Stimulated activated naive CD8-positive, alpha-beta T cell treated with anti-CD3 and anti-CD28 coated beads, Interleukin-15, Interleukin-2, amounts not matched to agents 100 ng/mL and 50 ng/mL, for 24 hours (primary cell): ENCODE results near the gene ZNF124.
"Not testable (repeated sequence)": the region's sequence is repeated elsewhere in the genome, so short reads cannot be mapped to it uniquely, and the experiment has no call there.

Experiments used
- H3K27ac Mint-ChIP-seq: one replicate; pipeline ENCODE4 v1.8.0; 2021; ENCODE audit warnings: mild to moderate bottlenecking, mixed read lengths
- H3K27me3 Mint-ChIP-seq: one replicate; pipeline ENCODE4 v1.8.0; 2021; ENCODE audit warnings: mixed read lengths
- H3K36me3 Mint-ChIP-seq: one replicate; pipeline ENCODE4 v1.8.0; 2021; ENCODE audit warnings: low read depth, mixed read lengths
- H3K4me1 Mint-ChIP-seq: one replicate; pipeline ENCODE4 v1.8.0; 2021; ENCODE audit warnings: low read depth, mixed read lengths
- H3K4me3 Mint-ChIP-seq: one replicate; pipeline ENCODE4 v1.8.0; 2021; ENCODE audit warnings: mild to moderate bottlenecking, mixed read lengths
- H3K9me3 Mint-ChIP-seq: one replicate; pipeline ENCODE4 v1.8.0; 2021; ENCODE audit warnings: mixed read lengths

The ZNF124 gene

DNA sequence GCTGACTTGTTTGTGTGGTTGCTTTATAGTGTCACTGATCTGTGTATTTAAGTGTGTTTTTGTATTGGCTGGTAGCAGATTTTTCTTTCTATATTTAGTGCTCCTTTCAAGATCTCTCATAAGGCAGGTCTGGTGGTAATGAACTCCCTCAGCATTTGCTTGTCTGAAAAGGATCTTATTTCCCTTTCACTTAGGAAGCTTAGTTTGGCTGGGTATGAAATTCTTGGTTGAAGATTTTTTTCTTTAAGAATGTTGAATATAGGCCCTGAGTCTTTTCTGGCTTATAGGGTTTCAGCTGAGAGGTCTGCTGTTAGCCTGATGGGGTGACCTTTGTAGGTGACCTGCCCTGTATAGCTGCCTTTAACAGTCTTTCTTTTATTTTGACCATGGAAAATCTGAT, 32.3 kb downstream of the ZNF124 start:
- Mint-ChIP-seq H3K9me3 (peaks cover 70% of the 10 kb centered on the region), H3K36me3 (peaks cover 78% of the 10 kb centered on the region)
- not testable (repeated sequence) for H3K27me3 Mint-ChIP-seq, H3K4me1 Mint-ChIP-seq, H3K27ac Mint-ChIP-seq, H3K4me3 Mint-ChIP-seq

DNA sequence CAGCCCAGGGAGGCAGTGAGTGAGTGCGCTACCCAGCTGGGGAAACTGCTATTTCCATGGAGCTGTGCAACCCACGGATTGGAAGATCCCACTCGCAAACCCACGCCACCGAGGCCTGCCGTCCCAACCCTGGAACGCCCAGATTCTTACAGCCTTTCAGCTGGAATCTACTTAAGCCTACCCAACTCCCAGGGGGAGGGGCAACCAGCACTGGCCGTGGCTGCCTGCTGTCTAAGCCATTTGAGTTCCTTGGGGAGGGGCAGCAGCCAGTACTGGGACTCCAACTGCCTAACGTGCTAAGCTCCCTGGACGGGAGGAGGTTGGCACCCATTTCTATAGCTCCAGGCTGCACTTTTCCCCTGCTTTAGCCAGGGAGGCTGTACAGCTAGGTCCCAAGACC, 40.6 kb downstream of the ZNF124 start:
- Mint-ChIP-seq H3K36me3 (peaks cover 62% of the 10 kb centered on the region), H3K27ac (no peak overlapping the region), H3K4me1 (peaks cover 8% of the 10 kb centered on the region), H3K9me3 (peaks cover 44% of the 10 kb centered on the region), H3K4me3 (no peak overlapping the region), H3K27me3 (no peaks in the 10 kb centered on the region)

DNA sequence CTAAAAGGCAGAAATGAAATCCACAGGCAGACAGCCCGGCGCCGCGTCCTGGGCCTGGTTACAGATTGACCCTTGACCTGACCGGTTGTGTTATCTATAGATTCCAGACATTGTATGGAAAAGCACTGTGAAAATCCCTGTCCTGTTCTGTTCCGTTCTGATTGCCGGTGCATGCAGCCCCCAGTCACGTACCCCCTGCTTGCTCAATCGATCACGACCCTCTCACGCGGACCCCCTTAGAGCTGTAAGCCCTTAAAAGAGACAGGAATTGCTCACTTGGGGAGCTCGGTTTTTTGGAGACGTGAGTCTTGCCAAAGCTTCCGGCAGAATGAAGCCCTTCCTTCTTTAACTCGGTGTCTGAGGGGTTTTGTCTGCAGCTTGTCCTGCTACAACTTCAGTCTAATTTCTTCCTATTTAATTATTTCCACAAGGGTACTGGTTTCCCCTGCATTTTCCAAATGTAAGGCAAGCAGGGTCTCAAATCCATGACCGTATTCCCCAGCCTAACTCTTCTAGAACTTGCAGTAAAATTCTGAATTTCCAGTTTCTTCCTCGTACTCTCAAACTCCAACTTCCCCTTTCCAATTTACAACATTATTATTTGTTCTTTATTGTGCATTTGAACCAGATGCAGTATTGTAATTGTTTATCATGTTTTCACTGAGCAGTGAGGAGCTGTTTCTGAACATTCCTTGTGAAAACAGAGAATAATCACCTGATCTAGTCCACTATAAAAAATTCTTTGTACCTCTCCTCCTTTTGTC, 44.1 kb downstream of the ZNF124 start:
- H3K4me3 Mint-ChIP-seq, result peak overlapping the region; percentile 88
- H3K27me3 Mint-ChIP-seq, H3K4me1 Mint-ChIP-seq: not testable (repeated sequence)
- peaks cover 31% of the 10 kb centered on the region for H3K36me3 Mint-ChIP-seq
- peak overlapping the region; percentile 73 for H3K27ac Mint-ChIP-seq
- H3K9me3 Mint-ChIP-seq, result peaks cover 17% of the 10 kb centered on the region

DNA sequence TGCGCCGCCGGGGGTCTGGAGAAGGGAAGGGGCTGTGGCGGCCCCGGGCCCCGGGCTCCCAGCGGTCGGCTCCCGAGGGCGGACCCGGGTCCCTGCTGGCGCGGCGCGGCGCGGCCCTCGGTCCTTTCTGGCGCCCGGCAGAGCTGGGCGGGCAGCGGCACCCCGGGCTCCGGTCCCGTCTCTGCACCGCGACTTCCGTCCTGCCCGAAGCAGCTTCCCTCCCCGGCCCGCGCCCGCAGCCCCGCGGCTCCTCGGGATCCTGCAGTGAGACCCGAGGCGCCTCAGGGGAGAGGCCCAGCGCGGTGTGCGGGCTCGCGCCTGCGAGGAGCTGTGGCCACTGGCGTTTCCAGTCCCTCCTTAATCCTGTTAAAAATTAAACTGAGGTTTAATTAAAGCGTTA, 45.2 kb downstream of the ZNF124 start:
- Mint-ChIP-seq H3K9me3 (peaks cover 16% of the 10 kb centered on the region), H3K36me3 (peaks cover 21% of the 10 kb centered on the region)
- not testable (repeated sequence) for H3K4me3 Mint-ChIP-seq, H3K27ac Mint-ChIP-seq, H3K4me1 Mint-ChIP-seq, H3K27me3 Mint-ChIP-seq

DNA sequence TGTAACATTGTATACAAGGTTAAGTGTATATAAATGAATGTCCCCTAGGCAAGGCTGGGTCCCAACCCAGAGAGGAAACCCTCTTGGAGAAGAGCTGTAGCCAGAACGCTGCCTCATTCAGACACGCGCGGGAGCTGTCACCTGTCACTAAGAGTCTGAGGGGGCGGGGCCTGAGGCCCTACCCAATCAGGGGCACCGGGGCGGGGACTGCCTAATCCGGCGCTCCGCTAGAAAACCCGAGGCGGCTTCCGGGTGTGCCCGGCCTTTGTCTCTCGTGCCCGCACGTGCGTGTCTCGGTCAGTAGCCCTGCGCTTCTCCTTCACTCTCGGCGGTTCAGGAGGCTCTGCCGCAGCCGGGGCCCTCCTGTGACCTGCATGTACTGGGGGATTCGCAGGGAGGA, 45.7 kb downstream of the ZNF124 start:
- not testable (repeated sequence) for H3K4me1 Mint-ChIP-seq, H3K27ac Mint-ChIP-seq, H3K4me3 Mint-ChIP-seq, H3K27me3 Mint-ChIP-seq
- Mint-ChIP-seq H3K9me3 (peaks cover 16% of the 10 kb centered on the region), H3K36me3 (peaks cover 21% of the 10 kb centered on the region)

DNA sequence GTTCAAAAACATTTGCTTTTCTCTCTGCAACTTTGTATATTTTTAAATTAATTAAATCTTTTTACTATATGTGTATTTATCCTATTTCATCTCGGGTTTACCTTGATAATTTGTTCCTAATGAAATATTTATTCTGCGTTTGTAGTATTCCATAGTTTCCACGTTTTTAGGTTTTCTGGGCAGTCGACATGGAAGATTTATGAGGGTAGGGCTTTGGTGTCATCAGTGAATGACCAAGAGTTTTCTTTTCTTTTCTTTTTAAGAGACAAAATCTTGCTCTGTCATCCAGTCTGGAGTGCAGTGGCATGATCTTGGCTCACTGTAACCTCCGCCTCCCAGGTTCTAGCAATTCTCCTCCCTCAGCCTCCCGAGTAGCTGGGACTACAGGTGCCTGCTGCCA, 50.4 kb downstream of the ZNF124 start:
- no peak overlapping the region for H3K27ac Mint-ChIP-seq

DNA sequence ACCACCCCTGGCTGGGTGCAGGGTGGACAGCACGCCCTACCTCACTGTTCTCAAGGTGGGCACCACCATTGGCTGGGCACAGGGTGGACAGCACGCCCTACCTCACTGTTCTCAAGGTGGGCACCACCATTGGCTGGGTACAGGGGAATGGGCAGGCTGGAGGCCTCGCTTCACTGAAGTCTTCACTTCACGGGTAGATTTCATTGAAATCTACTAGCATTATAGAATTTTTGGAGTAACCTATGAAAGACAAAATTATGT, 51.5 kb downstream of the ZNF124 start:
- peaks cover 10% of the 10 kb centered on the region for H3K9me3 Mint-ChIP-seq
- not testable (repeated sequence) for H3K4me1 Mint-ChIP-seq, H3K27ac Mint-ChIP-seq, H3K4me3 Mint-ChIP-seq, H3K36me3 Mint-ChIP-seq, H3K27me3 Mint-ChIP-seq

More for the DNA sequence above, 50.4 kb downstream of the ZNF124 start:
- Mint-ChIP-seq H3K36me3 (no peaks in the 10 kb centered on the region), H3K4me3 (no peak overlapping the region), H3K4me1 (no peaks in the 10 kb centered on the region), H3K9me3 (peaks cover 10% of the 10 kb centered on the region), H3K27me3 (peaks cover 4% of the 10 kb centered on the region)

DNA sequence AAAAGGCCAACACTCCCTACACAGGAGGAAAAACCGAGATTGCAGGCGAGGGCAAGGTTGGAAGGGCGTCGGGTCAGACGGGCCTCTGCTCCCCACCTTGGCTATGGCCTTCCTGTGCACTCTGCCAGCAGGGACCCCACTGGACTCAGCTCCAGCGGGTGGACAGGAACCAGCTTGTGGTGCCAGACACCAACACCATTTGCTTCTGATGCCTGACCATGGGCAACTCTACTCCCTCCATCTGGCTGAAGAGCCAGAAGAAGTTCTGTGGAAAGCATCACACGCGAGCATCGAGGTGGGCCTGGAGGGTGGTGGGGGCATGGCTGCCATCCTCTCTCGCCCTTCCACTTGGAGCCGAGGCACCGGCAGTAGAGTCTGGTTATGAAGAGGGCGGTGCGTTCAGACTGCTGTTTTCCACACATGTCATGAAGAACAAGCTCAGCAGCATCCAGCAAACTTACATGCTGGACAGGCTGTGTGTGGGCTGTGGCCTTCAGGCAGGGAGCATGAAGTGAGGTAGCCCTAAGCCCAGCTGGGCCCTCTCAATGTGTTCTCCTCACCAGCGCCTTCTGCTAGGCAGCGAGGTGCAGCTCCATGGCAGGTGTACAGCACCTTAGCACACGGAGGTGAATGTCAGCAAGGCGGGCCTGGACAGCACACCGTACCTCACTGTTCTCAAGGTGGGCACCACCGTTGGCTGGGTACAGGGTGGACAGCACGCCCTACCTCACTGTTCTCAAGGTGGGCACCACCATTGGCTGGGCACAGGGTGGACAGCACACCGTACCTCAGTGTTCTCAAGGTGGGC, 52.0 kb downstream of the ZNF124 start:
- Mint-ChIP-seq H3K27ac (no peak overlapping the region), H3K27me3 (peaks cover 4% of the 10 kb centered on the region), H3K36me3 (no peaks in the 10 kb centered on the region), H3K9me3 (peaks cover 10% of the 10 kb centered on the region), H3K4me1 (no peaks in the 10 kb centered on the region), H3K4me3 (no peak overlapping the region)

DNA sequence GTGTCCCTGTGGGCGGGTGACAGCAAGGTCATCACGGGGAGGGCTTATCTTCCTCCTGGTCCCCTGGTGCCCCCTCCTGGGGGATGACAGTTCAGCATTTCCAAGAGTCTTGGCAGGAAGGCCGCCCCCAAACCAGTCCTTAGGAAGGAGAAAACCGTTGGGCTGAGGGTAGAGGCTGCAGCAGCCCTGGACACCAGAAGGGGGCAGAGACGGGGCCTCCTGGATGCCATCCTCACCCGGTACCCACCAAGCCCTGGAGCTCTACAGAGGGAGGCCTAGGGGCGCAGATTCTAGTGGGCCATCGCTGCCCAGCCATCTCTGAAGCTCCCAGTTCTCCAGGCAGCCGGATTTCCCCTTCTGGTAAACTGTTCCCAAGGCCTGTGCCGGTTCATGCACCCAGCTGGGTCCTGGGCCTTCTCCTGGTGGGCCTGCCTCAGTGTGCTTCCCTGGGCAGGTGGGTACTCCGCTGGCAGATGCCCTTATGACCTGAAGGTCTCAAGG, 52.8 kb downstream of the ZNF124 start:
- Mint-ChIP-seq H3K9me3 (peaks cover 10% of the 10 kb centered on the region), H3K4me1 (no peaks in the 10 kb centered on the region), H3K4me3 (no peak overlapping the region), H3K36me3 (no peaks in the 10 kb centered on the region), H3K27ac (no peak overlapping the region), H3K27me3 (peaks cover 4% of the 10 kb centered on the region)

DNA sequence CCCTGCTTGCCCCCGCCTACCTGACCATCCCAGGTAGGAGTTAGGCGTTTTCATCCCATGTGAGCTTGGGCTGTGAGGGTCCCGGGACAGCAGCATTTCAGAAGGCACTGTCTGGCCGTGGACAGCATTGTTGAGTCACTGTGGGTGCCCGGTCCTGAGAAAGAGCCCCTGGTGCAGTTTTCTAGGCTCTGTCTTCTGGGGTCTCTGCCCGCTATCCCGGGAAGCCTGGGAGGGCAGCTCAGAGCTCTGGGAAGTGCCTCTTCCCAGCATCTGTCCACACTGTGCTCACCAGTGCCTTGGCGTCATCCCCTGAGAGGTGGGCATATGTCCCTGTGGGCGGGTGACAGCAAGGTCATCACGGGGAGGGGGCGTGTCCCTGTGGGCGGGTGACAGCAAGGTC, 56.3 kb downstream of the ZNF124 start:
- Mint-ChIP-seq H3K4me3 (no peak overlapping the region), H3K4me1 (peaks cover 5% of the 10 kb centered on the region), H3K9me3 (no peaks in the 10 kb centered on the region), H3K27me3 (peaks cover 17% of the 10 kb centered on the region), H3K27ac (no peak overlapping the region), H3K36me3 (peaks cover 4% of the 10 kb centered on the region)

DNA sequence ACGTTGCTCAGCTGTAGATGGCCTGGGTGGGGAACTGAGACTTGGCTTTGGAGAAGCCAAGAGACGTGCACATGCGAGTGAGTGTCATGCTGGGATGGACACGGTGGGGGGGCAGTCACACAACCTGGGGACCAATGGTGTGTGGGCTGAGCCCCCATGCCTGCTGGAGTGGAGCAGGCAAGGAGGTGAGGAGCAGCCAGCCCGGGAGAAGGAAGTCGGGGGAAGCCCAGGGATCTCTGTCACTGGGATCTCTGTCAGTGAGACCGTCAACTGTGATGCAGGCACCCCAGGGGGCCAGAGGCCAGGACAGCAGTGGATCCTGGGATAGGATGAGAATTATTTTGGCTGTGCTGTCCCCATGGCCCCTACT, 56.7 kb downstream of the ZNF124 start:
- Mint-ChIP-seq H3K9me3 (no peaks in the 10 kb centered on the region), H3K27ac (no peak overlapping the region), H3K4me1 (peaks cover 6% of the 10 kb centered on the region), H3K36me3 (peaks cover 4% of the 10 kb centered on the region), H3K27me3 (peaks cover 17% of the 10 kb centered on the region), H3K4me3 (no peak overlapping the region)

DNA sequence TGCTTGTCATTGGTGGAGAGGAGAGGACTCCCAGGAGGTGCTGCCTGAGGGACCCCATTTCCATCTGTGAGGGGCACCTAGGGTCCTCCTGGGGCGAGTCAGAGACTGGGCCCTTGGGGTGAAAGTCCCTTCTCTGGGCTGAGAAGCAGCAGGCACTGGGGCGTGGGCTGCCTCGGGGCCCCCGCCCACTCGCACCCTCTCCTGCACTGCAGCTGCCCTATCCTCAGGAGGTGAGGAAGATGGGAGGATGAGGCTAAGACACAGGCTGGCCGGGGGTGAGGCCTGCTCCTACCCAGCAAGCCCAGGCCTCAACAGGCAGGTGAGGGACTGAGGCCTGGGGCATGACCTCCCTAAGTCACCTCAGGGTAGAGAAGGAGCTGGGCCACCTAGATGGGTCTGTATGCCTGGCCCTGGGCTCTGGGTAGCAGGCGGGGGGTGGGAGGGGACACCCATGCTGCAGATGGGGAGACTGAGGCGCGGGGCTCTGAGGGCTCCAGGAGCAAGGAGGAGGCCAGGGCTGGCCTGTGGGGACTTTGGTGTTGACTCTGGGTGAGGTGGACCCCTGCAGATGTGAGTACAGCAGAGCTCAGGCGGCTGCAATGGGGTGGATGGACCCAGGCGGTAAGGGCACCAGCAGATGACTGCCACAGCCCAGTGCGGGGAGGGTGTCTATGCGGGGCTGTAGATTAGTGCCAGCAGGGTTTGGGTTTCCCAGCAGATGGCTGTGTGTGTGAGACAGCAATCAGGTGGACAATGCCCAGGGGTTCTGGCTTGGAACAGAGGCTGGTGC, 57.3 kb downstream of the ZNF124 start:
- H3K27ac Mint-ChIP-seq, result no peak overlapping the region
- H3K36me3 Mint-ChIP-seq, result peaks cover 8% of the 10 kb centered on the region
- peaks cover 23% of the 10 kb centered on the region for H3K27me3 Mint-ChIP-seq
- H3K4me3 Mint-ChIP-seq, result no peak overlapping the region
- H3K4me1 Mint-ChIP-seq, result peaks cover 11% of the 10 kb centered on the region
- no peaks in the 10 kb centered on the region for H3K9me3 Mint-ChIP-seq

DNA sequence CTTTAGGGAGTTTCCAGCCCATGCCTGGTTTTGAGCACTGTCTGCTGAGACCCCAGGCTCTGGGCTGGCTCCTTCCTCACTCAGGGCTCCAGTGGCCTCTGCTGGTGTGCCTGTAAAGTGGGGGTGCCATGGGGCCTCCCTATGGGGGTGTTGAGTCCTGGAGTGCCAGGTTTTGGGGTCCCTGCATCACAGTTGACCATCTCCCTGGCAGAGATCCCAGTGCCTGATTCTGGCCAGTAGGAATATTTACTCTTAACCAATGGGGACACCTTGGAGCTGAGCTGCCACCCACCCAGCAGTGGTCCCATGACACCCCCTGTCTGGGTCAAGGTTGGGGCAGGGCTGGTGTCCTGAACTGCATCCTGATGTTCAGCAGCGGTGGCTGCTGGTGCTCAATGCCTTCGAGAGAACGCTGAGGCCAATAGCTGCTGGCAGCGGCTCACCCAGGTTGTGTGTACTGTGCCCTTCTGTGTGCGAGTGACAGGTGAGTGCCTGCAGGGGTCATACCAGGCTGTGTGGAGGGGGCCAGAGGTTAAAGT, 58.0 kb downstream of the ZNF124 start:
- Mint-ChIP-seq H3K36me3 (peaks cover 9% of the 10 kb centered on the region), H3K4me3 (no peak overlapping the region), H3K27ac (no peak overlapping the region), H3K4me1 (peaks cover 11% of the 10 kb centered on the region), H3K27me3 (peaks cover 30% of the 10 kb centered on the region), H3K9me3 (no peaks in the 10 kb centered on the region)

DNA sequence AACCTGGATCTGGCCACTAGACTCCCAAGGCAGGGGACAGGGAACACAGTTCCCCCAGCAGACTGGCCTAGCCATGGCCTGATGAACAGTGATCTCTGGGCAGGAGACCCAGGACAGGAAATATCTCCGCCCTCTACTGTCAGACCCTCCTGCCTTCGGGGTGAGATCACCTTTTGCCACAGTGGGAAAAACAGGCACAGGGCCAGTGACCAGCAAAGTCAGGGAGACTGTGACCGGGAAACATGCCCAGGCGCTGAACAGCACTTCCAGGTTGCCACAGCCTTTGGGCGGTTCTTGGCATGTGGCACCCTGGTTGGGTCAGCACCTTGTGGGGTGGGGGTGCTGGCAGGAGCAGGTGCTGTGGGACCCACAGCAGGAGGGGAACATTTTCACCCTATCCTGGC, 58.7 kb downstream of the ZNF124 start:
- H3K4me1 Mint-ChIP-seq, result peaks cover 11% of the 10 kb centered on the region
- H3K9me3 Mint-ChIP-seq, result no peaks in the 10 kb centered on the region
- no peak overlapping the region for H3K4me3 Mint-ChIP-seq
- no peak overlapping the region for H3K27ac Mint-ChIP-seq
- peaks cover 9% of the 10 kb centered on the region for H3K36me3 Mint-ChIP-seq
- H3K27me3 Mint-ChIP-seq, result peaks cover 37% of the 10 kb centered on the region

DNA sequence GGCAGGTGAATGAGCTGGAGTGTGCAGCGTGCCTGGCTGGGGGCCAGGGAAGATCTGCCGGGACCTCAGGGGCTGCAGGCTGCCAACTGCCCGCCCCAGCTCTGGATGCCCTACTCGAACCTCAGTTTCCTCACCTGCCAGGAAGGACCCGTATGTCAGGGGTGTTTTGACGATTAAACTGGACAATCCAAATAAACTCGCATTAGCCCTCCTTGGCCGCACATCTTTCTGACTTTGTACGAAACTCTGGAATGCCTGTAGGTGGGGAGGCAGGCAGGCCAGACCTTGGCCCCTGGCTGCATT, 59.4 kb downstream of the ZNF124 start:
- Mint-ChIP-seq H3K27me3 (peaks cover 44% of the 10 kb centered on the region), H3K27ac (no peak overlapping the region), H3K4me1 (peaks cover 11% of the 10 kb centered on the region), H3K36me3 (peaks cover 9% of the 10 kb centered on the region), H3K9me3 (peaks cover under 1% of the 10 kb centered on the region), H3K4me3 (no peak overlapping the region)
